ENCODE results near the gene DISC1.
A peak's percentile ranks its signal among the peaks of the same experiment; 100 is the strongest.

The DISC1 gene

GRCh38 chr1:231612393-231613089 is 14.0 kb upstream of the DISC1 start:
- Histone ChIP-seq H3K79me2 (ENCODE audit: insufficient read depth, low read length) (no peaks in the 10 kb centered on the region), H3K4me3 (ENCODE audit: insufficient read depth, low read length, poor library complexity, severe bottlenecking) (peak overlapping the region; percentile 26), H2AFZ (ENCODE audit: low read depth, low read length, severe bottlenecking) (no peak overlapping the region), H3K27me3 (ENCODE audit: low read length) (no peaks in the 10 kb centered on the region), H4K20me1 (ENCODE audit: low read depth, low read length) (no peaks in the 10 kb centered on the region), H3K36me3 (ENCODE audit: low read length) (no peaks in the 10 kb centered on the region), H3K9me2 (replicated peaks; ENCODE audit: insufficient read depth, low read length) (no peaks in the 10 kb centered on the region), H3K27ac (ENCODE audit: low read depth, low read length) (no peak overlapping the region), H3K9me3 (ENCODE audit: insufficient read depth, low read length) (0 out of 2 replicates have a peak, but pooled peaks cover 7% of the 10 kb centered on the region), H3K4me2 (ENCODE audit: low read depth, low read length, poor library complexity, severe bottlenecking) (peak overlapping the region; percentile 46), H3F3A (ENCODE audit: insufficient read depth) (no peaks in the 10 kb centered on the region), H3K9ac (ENCODE audit: low read length) (no peak overlapping the region)
- TF ChIP-seq EZH2phosphoT487 (conservative IDR thresholded peaks at IDR 0.05; ENCODE audit: low read length) (no peak), CTCF (IDR thresholded peaks at IDR 0.05; ENCODE audit: insufficient read depth, low read length, poor library complexity, severe bottlenecking) (no peak)

GRCh38 chr1:231613419-231614349 is 12.9 kb upstream of the DISC1 start:
- Histone ChIP-seq H2AFZ (ENCODE audit: low read depth, low read length, severe bottlenecking) (no peak overlapping the region), H4K20me1 (ENCODE audit: low read depth, low read length) (no peaks in the 10 kb centered on the region), H3K9me3 (ENCODE audit: insufficient read depth, low read length) (0 out of 2 replicates have a peak, but pooled peaks cover 7% of the 10 kb centered on the region), H3K27me3 (ENCODE audit: low read length) (no peaks in the 10 kb centered on the region), H3K36me3 (ENCODE audit: low read length) (no peaks in the 10 kb centered on the region), H3F3A (ENCODE audit: insufficient read depth) (no peaks in the 10 kb centered on the region), H3K9ac (ENCODE audit: low read length) (no peak overlapping the region), H3K4me2 (ENCODE audit: low read depth, low read length, poor library complexity, severe bottlenecking) (no peak overlapping the region), H3K79me2 (ENCODE audit: insufficient read depth, low read length) (no peaks in the 10 kb centered on the region), H3K27ac (ENCODE audit: low read depth, low read length) (no peak overlapping the region), H3K9me2 (replicated peaks; ENCODE audit: insufficient read depth, low read length) (no peaks in the 10 kb centered on the region), H3K4me3 (ENCODE audit: insufficient read depth, low read length, poor library complexity, severe bottlenecking) (no peak overlapping the region)
- TF ChIP-seq CTCF (IDR thresholded peaks at IDR 0.05; ENCODE audit: insufficient read depth, low read length, poor library complexity, severe bottlenecking) (no peak), EZH2phosphoT487 (conservative IDR thresholded peaks at IDR 0.05; ENCODE audit: low read length) (no peak)

GRCh38 chr1:231616667-231617066 is 9.9 kb upstream of the DISC1 start:
- Histone ChIP-seq H4K20me1 (ENCODE audit: low read depth, low read length) (no peaks in the 10 kb centered on the region), H3K4me2 (ENCODE audit: low read depth, low read length, poor library complexity, severe bottlenecking) (no peak overlapping the region), H3F3A (ENCODE audit: insufficient read depth) (no peaks in the 10 kb centered on the region), H3K9me3 (ENCODE audit: insufficient read depth, low read length) (0 out of 2 replicates have a peak, but pooled peaks cover 7% of the 10 kb centered on the region), H3K9me2 (replicated peaks; ENCODE audit: insufficient read depth, low read length) (no peaks in the 10 kb centered on the region), H3K36me3 (ENCODE audit: low read length) (no peaks in the 10 kb centered on the region), H3K27me3 (ENCODE audit: low read length) (no peaks in the 10 kb centered on the region), H3K79me2 (ENCODE audit: insufficient read depth, low read length) (no peaks in the 10 kb centered on the region), H3K4me3 (ENCODE audit: insufficient read depth, low read length, poor library complexity, severe bottlenecking) (no peak overlapping the region), H3K9ac (ENCODE audit: low read length) (no peak overlapping the region), H2AFZ (ENCODE audit: low read depth, low read length, severe bottlenecking) (no peak overlapping the region), H3K27ac (ENCODE audit: low read depth, low read length) (no peak overlapping the region)
- no peak for TF ChIP-seq EZH2phosphoT487 (conservative IDR thresholded peaks at IDR 0.05; ENCODE audit: low read length)
- no peak for TF ChIP-seq CTCF (IDR thresholded peaks at IDR 0.05; ENCODE audit: insufficient read depth, low read length, poor library complexity, severe bottlenecking)
